Activated B cell treated with CpG ODN at 0.5 μM for 24 hours (primary cell): ENCODE data around the gene KRT1. TPM values are rescaled to one million over a fixed set of nuclear protein-coding genes. Genes with fewer than 3 reads are reported as not detected.

Experiments
- ATAC-seq: fragments of 200-7000 bp; cut with Tn5 transposase; one replicate; pipeline ENCODE4 v1.10.0; 2021; ENCODE audit warnings: low read depth, mild to moderate bottlenecking, moderate library complexity
- CTCF ChIA-PET: fragments of 350-600 bp; sonication (Branson Sonifier 250); formaldehyde crosslinking; loops from one replicate; lab custom pipeline; 2021; ENCODE audit warnings: antibody characterized with exemption; lab: Charles Lee
- POLR2A ChIA-PET: fragments of 350-600 bp; sonication (Branson Sonifier 250); formaldehyde crosslinking; loops from one replicate; lab custom pipeline; 2021; ENCODE audit warnings: antibody characterized with exemption; lab: Charles Lee
- DNase-seq: peaks from one replicate; pipeline ENCODE4 v3.0.0; 2022
- H3K27ac Mint-ChIP-seq: one replicate; pipeline ENCODE4 v1.8.0; 2020; ENCODE audit warnings: mixed read lengths
- H3K27me3 Mint-ChIP-seq: one replicate; pipeline ENCODE4 v1.8.0; 2021; ENCODE audit warnings: mixed read lengths
- H3K36me3 Mint-ChIP-seq: one replicate; pipeline ENCODE4 v1.8.0; 2021; ENCODE audit warnings: low read depth, mixed read lengths
- H3K4me1 Mint-ChIP-seq: one replicate; pipeline ENCODE4 v1.8.0; 2021; ENCODE audit warnings: mixed read lengths
- H3K4me3 Mint-ChIP-seq: one replicate; pipeline ENCODE4 v1.8.0; 2020; ENCODE audit warnings: mild to moderate bottlenecking, mixed read lengths
- H3K9me3 Mint-ChIP-seq: one replicate; pipeline ENCODE4 v1.8.0; 2020; ENCODE audit warnings: mixed read lengths
- CTCF ChIP-seq: fragments of 200-600 bp; IDR thresholded peaks from one replicate; pipeline ENCODE4 v1.8.0; 2022; ENCODE audit warnings: antibody characterized with exemption, mild to moderate bottlenecking
- intact Hi-C: fragments of 100-400 bp; cut with micrococcal nuclease; formaldehyde crosslinking; loops from one replicate; pipeline ENCODE4 v1.15.1; 2024
- total RNA-seq: library from RNA; stranded (reverse); gene quantifications from 2 replicates; pipeline ENCODE4 v1.2.3, GENCODE V29; 2022

Gene KRT1
- total RNA-seq, 1 donor from 2014 or later, result not detected

- CTCF ChIA-PET, result no interaction called here
- Mint-ChIP-seq H3K36me3 (no peaks in the 10 kb centered on the region), H3K4me3 (no peak overlapping the region), H3K4me1 (no peaks in the 10 kb centered on the region), H3K27me3 (peaks cover 3% of the 10 kb centered on the region), H3K27ac (no peak overlapping the region), H3K9me3 (no peaks in the 10 kb centered on the region)
- POLR2A ChIA-PET, result no interaction called here
- intact Hi-C loops, result no loop called here
- TF ChIP-seq CTCF, result no peak
- ATAC-seq (no peak), DNase-seq (no peak)
Observed at GRCh38 chr12:52648012-52648550, 32.1 kb downstream of the KRT1 start.

- H3K4me1 Mint-ChIP-seq, result no peaks in the 10 kb centered on the region
- ChIA-PET CTCF (no interaction called here), POLR2A (no interaction called here)
- no peak overlapping the region for H3K4me3 Mint-ChIP-seq
- H3K36me3 Mint-ChIP-seq, result no peaks in the 10 kb centered on the region
- intact Hi-C loops, result no loop called here
- ATAC-seq, result no peak
- H3K27me3 Mint-ChIP-seq, result peaks cover 4% of the 10 kb centered on the region
- H3K9me3 Mint-ChIP-seq, result no peaks in the 10 kb centered on the region
- no peak for DNase-seq
- TF ChIP-seq CTCF, result no peak
- H3K27ac Mint-ChIP-seq, result no peak overlapping the region
Observed at GRCh38 chr12:52647601-52648000, 32.6 kb downstream of the KRT1 start.

GRCh38 chr12:52646613-52647012 is 33.6 kb downstream of the KRT1 start:
- POLR2A ChIA-PET, result no interaction called here
- intact Hi-C loops, result no loop called here
- no peak for DNase-seq
- Mint-ChIP-seq H3K27me3 (peaks cover 4% of the 10 kb centered on the region), H3K27ac (no peak overlapping the region), H3K9me3 (no peaks in the 10 kb centered on the region), H3K36me3 (no peaks in the 10 kb centered on the region), H3K4me3 (no peak overlapping the region), H3K4me1 (no peaks in the 10 kb centered on the region)
- TF ChIP-seq CTCF, result no peak
- CTCF ChIA-PET, result no interaction called here
- no peak for ATAC-seq

- Mint-ChIP-seq H3K4me1 (no peaks in the 10 kb centered on the region), H3K27me3 (peaks cover 4% of the 10 kb centered on the region), H3K9me3 (no peaks in the 10 kb centered on the region), H3K4me3 (no peak overlapping the region), H3K27ac (no peak overlapping the region), H3K36me3 (no peaks in the 10 kb centered on the region)
- ChIA-PET POLR2A (no interaction called here), CTCF (no interaction called here)
- intact Hi-C loops, result no loop called here
- ATAC-seq (no peak), DNase-seq (no peak)
- no peak for TF ChIP-seq CTCF
Observed at GRCh38 chr12:52645982-52646381, 34.2 kb downstream of the KRT1 start.

GRCh38 chr12:52645120-52645761 is 35.0 kb downstream of the KRT1 start:
- H3K36me3 Mint-ChIP-seq, result no peaks in the 10 kb centered on the region

More at GRCh38 chr12:52645120-52645761, 35.0 kb downstream of the KRT1 start:
- no peak for DNase-seq
- Mint-ChIP-seq H3K27ac (no peak overlapping the region), H3K4me1 (no peaks in the 10 kb centered on the region), H3K4me3 (no peak overlapping the region), H3K9me3 (no peaks in the 10 kb centered on the region), H3K27me3 (peaks cover 4% of the 10 kb centered on the region)
- POLR2A ChIA-PET, result no interaction called here
- ATAC-seq, result no peak
- TF ChIP-seq CTCF, result no peak
- CTCF ChIA-PET, result no interaction called here
- intact Hi-C loops, result no loop called here
